HG02840 (cell line): ENCODE measurements around the gene NEUROD2.

Experiments
- ATAC-seq: cut with Tn5 transposase; IDR thresholded peaks from one replicate; pipeline ENCODE4 v1.9.1; 2021; ENCODE audit warnings: mild to moderate bottlenecking, moderate library complexity, moderate number of reproducible peaks; ENCODE audit not compliant: unreplicated experiment, low FRiP score

The NEUROD2 gene

DNA sequence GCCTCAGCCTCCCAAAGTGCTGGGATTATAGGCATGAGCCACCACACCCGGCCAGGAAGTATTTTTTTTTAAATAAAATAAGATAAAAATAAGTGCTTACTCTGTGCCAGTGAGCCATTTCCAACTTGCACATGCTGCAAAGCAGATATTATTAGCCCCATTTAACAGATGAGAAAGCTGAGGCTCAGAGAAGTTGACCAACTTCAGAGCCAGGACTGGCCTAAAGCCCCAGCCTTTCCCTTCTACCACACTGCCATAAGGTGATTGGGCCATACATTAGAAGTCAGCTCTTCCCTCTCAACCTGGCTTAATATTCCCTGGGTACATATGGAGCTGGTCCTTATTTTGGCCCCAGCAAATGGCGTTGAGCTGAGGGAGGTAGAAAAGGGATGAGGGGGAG lies 25.1 kb downstream of the NEUROD2 start:
- ATAC-seq, result no peak

DNA sequence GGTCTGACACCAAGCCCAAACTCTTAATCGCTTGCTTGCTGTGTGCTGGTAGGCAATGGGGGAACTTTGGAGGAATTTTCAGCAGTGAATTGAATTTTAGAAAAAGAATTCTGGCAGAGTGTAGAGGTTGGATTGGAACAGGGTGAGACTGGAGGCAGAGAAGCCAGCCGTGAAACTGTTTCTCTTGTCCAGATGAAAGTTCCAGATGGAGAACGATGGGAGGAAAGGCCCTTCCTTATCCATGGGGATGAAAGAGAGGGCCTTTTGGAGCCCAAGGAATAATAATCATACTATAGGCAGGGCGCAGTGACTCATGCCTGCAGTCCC lies 26.0 kb downstream of the NEUROD2 start:
- ATAC-seq, result no peak

DNA sequence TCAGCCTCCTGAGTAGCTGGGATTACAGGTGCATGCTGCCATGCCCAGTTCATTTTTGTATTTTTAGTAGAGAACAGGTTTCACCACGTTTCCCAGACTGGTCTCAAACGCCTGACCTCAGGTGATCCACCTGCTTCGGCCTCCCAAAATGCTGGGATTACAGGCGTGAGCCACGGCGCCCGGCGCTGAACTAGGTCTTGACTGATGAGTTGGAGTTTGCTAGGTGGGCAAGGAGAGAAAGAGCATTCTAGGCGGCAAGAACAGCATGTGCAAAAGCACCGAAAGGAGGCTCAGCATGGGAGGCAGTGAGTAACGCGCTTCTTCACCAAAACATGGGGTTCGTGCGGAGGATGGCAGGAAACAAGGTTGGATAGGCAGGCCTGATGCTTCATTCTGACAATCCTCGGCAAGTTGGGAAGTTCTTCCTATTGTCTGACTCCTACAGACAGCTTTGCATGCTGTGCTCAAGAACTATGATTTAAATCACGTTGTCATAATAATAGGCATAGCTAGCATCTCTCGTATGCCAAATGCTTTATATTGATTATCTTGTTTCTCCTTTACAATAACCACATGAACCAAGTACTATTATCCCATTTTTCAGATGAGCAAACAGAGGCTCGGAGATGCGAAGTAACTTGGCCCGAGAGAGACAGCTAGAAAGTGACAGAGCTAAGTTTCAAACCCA lies 26.5 kb downstream of the NEUROD2 start:
- ATAC-seq, result no peak

DNA sequence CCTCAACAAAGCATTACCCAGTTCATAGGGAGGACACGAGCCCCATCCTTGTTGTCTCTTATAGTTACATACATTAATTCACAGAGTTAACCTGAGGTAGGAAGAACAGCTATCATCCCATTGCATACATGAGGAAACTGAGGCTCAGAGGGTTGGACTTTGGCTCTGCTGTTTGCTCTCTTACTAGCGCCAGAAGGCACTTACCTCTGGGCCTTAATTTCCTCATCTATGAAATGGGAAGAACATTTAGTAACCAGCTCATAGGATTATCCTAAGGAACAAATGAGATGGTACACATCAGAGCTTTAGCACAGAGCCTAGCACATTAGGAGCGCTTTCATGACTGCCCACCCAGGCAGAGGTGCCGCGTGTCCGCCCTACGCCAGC lies 27.6 kb downstream of the NEUROD2 start:
- no peak for ATAC-seq

DNA sequence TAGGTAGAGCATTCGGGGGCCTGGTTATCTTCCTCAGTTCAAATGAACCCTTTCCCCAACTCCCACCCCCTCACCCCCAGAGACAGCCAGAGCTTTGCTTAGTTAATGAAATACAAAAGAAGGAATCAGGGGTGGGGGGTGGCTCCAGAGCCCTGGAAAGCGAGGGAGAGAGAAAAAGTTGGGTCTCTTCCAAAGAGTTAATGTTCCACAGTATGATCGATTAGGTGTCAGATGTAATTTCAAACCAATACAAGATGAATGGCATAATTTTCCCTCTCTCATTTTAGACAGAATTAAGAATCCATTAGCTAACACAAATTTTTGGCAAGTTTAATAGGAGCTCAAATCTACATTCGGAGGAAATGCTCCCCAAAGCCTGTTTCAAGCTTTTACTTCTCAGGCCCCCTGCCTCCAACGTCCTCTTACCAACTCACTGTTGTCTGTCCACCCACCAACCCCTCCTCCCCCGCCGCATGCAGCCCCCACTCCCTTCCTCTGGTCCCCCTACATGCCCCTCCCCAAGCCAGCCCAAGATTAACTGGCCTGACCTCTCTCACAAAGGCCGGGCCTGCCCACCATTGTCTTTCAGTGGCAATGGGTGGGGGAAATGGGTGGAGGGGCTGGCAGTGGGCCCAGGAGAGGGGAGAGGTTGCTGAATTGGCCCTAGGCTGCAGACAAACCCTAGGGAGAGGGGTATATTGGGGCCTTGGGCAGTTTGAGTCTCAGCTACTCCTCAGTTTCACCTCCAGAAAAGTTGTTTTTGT lies 28.2 kb downstream of the NEUROD2 start:
- no peak for ATAC-seq

DNA sequence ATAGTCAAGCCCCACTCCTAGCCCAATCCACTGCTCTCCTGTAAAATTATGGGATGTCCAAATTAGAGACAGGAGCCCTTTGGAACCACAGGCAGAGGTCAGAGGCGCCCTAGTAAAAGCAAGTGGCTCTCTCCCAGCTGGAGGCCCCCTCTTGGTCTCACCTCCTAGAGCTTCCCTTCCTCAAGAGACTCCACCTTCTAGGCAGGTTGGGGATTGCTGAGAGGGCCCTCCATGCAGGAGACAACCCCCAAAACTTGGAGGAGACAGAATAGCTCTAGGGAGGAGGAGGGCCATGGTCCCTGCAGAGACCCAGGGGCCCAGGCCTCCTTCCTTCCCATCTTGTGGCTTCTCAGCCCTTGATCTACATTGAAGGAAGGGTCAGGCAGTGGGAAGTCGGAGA lies 29.4 kb downstream of the NEUROD2 start:
- no peak for ATAC-seq

DNA sequence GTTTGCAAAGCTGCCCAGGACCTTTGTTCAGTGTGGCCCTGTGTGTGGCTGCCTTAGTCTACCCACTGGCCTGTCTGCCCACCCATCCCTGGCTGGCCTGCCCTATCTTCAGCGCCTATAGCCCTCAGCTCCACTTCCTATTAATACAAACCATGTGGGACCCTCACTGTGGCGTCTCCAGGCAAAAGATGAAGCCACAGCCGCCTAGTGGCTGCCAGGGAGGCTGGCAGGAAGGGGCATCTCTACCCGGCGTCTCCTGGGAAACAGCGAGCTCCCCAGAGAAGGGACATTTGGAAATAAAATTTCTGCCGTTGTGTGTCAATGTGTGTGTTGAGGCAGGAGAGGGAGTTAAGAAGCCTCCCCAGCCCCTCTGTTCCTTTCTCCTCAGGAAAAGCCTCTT lies 31.5 kb downstream of the NEUROD2 start:
- no peak for ATAC-seq

DNA sequence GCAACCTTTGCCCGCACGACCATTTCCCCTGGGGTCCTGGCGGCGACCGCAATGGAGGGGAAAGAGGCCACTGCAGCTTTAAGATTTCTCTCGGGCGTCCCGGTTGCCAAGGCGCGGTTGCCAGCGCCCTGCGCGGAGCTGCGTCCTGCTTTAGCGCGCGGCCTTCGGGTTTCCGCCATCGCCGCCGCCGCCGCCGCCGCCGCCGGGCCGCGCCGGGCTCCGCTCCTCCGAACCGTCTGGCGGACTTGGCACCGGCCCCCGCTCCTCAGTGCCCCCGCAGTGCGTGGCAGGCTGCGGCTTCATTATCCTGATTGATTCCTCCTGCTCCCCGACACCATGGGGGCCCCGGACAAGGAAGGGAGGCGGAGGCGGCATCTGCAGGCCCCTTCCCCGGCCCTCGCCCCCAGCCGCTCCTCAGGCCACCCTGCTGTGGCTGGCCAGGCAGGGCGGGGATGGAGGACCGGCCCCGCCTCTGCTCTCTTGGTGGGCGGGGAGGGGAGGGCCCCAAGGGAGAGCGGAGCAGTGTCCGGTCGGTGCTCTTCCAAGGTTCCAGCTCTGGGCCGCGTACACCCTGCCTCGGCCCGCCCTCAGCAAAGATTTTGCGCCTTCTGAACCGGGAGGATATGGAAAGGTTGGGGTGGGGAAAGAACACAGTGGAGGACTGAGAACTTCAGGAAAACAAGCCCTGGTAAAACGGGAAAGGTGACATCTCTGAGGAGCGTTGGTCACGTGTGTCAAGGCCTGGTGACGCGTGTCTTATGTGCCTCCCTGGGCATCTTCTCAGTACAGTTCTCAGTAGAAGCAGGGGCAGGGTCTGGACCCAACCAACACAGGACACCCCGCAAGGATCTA lies 34.0 kb downstream of the NEUROD2 start:
- ATAC-seq, result no peak

DNA sequence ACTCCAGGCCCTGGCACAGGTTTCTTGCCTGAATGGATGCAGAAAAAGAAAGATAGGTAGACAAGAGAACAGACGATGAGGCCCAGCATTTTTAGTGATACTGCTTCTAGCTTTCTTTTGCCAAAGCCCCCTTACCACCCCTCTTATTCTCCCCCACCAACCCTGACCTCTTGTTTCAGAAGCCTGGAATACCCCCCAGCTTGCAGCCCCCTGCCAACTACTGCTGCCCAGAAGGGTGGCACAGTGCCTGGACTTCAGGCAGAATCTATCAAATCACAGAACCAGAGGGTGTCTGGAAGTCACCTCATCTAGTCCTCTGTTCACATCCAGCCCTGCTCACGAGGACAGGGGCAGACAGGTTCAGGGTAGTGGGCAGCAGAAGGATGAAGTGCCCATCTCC lies 35.6 kb downstream of the NEUROD2 start:
- no peak for ATAC-seq

DNA sequence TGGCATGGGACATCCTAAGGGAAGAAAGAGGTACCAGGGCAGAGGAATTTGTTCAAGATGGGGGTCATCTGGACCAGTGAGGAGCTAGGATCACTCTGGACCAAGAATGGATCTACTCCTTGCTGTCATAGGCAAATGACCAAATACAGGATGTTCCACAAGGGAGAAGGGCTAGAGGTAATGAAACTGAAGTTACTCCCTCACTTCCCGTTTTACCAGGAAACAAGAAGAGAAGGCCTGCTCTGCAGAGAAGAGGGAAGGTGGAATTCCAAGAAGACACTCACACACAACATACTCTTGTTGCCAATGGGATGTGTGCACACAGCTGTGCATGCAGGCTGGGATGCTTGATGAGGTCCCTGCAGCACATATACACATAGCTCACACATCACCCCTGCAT lies 38.6 kb downstream of the NEUROD2 start:
- no peak for ATAC-seq

DNA sequence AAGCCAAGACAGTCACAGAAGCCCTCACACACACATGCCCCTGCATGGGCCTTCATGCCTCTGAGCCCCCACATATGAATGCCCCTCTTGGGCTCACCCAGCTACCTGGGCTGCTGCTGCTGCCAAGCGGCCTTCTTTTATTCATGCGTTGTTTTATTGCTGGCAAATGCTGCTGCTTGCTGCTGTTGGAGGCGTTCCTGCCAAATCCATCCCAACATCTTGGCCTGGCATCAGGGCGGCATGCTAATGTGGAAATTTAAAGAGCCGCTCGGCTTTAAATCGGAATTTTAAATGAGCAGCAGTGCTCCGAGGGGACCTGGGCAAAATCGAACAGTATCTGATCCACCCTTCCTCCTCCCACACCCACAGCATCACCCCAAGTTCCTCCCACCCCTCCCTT lies 39.0 kb downstream of the NEUROD2 start:
- no peak for ATAC-seq

DNA sequence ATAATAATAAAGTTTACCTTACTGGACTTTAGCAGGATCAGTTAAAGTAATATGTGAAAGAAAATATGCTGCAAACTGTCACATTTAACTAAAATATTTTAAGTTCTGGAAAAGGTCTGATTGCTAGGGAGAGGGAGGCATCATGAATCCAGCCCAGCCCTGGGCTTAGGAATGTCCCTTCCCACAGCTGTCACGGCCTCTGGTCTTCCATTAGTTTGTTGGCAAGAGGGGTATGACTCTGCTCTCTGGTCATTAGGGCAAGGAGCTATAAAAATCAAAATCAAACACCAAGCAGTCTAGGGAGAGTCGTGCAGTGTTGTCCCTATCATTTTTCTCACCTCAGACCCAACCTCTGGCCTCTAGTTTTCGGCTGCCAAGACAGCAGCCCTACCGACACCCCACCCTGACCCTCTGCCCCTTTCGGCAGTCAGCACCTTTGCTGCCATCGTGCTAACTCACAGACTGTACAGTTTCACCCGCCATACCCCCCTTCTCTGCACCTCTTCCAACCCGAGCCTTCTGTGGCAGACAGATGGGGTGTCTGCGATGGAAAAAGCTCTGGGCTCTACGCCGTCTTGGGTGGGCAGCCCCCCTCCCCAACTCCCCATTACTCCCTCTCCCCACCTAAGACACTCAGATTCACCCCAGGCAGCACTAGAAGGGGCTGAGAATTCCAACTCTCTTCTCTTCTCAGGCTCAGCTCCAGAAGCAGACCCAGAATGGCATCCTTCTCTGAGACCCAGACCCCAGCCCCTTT lies 41.4 kb downstream of the NEUROD2 start:
- no peak for ATAC-seq

DNA sequence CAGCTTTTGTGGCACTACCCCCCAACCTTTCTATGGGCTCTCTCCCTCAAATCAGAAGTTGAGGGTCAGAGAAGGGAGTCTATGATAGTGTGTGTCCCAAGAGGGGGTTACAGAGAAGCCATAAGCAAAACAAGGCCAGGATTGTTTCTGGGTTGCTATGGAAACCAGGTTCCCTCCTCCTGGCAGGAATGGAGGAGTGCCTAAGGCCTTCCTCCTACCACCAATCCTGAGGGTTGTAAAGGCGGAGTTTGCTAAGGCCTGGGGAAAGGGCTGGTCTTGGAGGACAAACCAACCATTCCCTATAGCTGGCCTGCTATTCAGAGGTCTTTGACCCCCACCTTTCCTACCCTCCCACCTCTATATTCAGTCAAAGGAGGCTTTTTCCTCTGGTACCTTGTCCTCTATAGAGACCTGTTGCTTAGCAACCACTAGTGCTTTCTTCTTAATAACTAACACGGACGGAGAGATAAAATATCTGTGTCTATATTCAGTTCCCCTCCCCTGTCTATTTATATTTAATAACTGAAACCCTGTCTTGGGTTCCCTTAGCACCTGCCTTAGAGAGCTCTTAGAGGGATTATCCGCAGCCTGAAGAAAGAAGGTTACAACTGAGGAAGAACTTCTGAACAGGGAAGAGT lies 43.4 kb downstream of the NEUROD2 start:
- no peak for ATAC-seq

DNA sequence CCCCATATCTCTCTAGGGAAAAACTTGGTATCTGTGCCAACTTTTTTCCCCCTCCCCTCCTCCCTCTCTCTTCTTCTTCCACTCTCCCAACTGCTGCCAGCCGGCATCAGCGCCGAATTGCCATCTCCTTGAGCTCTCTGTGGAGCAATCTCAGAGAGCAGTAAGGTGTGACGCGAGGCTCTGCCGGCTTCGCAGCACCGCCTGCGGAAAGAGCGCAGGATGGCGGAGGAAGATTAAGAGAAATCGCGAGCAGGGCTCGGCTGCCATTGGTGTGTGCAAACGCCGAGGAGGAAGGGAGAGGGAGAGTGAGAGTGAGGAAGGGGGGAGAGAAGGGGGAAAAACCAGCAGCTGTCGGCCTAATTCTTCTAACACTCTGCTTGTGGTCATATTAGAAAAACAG lies 44.2 kb downstream of the NEUROD2 start:
- no peak for ATAC-seq

DNA sequence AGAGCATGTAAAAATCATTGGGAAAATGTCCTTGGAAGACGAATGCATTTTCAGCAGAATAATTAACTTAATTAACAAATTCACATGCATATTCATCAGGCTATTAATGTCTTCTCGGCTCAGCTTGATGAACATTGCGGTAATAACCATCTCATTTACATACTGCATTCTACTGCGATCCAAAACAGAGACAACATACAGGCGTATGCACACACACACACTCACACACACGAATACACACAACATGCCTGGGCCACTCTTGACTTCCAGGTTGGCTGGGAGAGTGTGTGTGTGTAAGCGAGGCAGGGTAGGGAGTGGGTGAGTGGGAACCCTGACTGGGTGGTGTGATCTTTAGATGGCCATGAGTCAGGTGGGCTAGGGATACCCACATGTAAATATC lies 44.7 kb downstream of the NEUROD2 start:
- ATAC-seq, result no peak

DNA sequence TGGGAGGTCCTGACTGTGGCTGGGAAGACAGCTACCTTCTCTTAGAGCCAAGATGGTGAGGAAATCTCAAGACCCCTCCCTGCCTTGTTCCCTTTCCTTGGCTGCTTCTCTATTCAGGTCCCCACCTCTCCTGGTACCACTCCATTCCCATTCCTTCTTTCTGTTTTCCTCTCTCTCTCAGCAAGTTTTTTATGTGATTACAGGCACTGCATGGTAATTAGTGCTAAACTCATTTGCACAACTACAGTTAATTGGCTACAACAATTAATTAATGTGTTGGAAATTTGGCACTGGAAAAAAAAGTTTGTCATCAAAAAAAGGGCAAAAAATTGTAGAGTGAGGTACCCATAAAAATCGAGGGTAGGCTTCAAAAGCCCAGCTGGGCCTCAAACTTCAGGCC lies 45.3 kb downstream of the NEUROD2 start:
- no peak for ATAC-seq

DNA sequence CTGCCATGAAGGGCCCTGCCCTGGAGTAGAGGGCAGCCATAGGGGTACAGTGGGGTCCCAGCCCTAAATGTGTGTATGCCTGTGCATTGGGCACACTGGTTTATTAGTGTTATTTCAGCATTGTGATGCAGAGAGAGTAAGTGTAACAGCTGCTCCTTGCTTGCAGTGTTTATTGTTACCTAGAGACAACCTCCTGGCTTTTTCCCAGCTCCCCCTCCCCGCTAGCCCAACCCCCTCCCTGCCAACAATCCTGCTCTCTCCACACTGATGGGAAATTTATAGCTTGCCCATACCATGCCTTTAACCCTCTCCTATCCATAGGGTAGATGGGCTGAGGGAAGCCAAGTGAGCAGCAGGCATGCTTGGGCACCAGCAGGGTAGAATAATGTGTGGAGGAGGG lies 51.3 kb downstream of the NEUROD2 start:
- ATAC-seq, result no peak

DNA sequence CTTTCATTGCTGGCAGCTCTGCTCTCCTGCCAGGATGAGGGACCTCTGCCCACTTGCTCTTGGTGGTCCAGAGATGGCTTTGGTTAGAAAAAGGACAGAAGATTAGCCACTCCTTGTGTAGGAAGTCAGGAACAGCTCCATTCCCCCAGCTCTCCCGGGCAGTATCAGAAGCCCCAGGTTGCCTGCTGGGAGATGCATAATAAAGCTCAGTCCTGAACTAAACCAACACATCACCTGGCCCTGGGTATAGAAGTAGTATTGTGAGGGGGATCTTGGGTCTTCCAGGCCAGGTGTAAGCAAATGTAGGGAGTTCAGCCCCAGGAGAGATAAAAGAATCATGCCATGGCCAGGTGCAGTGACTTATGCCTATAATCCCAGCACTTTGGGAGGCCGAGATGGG lies 52.4 kb downstream of the NEUROD2 start:
- no peak for ATAC-seq
